ENCODE results near the gene ZKSCAN8.

Gene ZKSCAN8

GRCh38 chr6:28139860-28140543 is 1.7 kb upstream of the ZKSCAN8 start:
- no peak for DNase-seq (ENCODE audit: low read depth, low spot score)

- no peak for DNase-seq (ENCODE audit: low read depth, low spot score)
These were observed 1.1 kb upstream of the ZKSCAN8 start for GRCh38 chr6:28140616-28141015.

- peak; percentile 17 for DNase-seq (ENCODE audit: low read depth, low spot score)
These were observed 763 bp downstream of the ZKSCAN8 start for GRCh38 chr6:28142446-28142845.

GRCh38 chr6:28145231-28145630 is 3.5 kb downstream of the ZKSCAN8 start:
- DNase-seq (ENCODE audit: low read depth, low spot score): no peak

- no peak for DNase-seq (ENCODE audit: low read depth, low spot score)
These were observed 10.8 kb downstream of the ZKSCAN8 start for GRCh38 chr6:28152531-28152930.

GRCh38 chr6:28153546-28153945 is 11.9 kb downstream of the ZKSCAN8 start:
- no peak for DNase-seq (ENCODE audit: low read depth, low spot score)

- DNase-seq (ENCODE audit: low read depth, low spot score): no peak
These were observed 12.7 kb downstream of the ZKSCAN8 start for GRCh38 chr6:28154357-28154756.

GRCh38 chr6:28158318-28158717 is 16.6 kb downstream of the ZKSCAN8 start:
- DNase-seq (ENCODE audit: low read depth, low spot score): no peak

- DNase-seq (ENCODE audit: low read depth, low spot score): no peak
These were observed 17.4 kb downstream of the ZKSCAN8 start for GRCh38 chr6:28159029-28159607.

- DNase-seq (ENCODE audit: low read depth, low spot score): no peak
These were observed 18.6 kb downstream of the ZKSCAN8 start for GRCh38 chr6:28160233-28160632.

GRCh38 chr6:28161410-28162079 is 19.9 kb downstream of the ZKSCAN8 start:
- peak; percentile 82 for DNase-seq (ENCODE audit: low read depth, low spot score)

GRCh38 chr6:28165563-28165962 is 23.9 kb downstream of the ZKSCAN8 start:
- no peak for DNase-seq (ENCODE audit: low read depth, low spot score)

GRCh38 chr6:28167068-28167467 is 25.4 kb downstream of the ZKSCAN8 start:
- peak; percentile 70 for DNase-seq (ENCODE audit: low read depth, low spot score)

GRCh38 chr6:28167926-28168325 is 26.2 kb downstream of the ZKSCAN8 start:
- DNase-seq (ENCODE audit: low read depth, low spot score): no peak

GRCh38 chr6:28171271-28171670 is 29.6 kb downstream of the ZKSCAN8 start:
- no peak for DNase-seq (ENCODE audit: low read depth, low spot score)

GRCh38 chr6:28172006-28172405 is 30.3 kb downstream of the ZKSCAN8 start:
- no peak for DNase-seq (ENCODE audit: low read depth, low spot score)

- no peak for DNase-seq (ENCODE audit: low read depth, low spot score)
These were observed 34.7 kb downstream of the ZKSCAN8 start for GRCh38 chr6:28176373-28176772.

GRCh38 chr6:28182255-28182654 is 40.6 kb downstream of the ZKSCAN8 start:
- DNase-seq (ENCODE audit: low read depth, low spot score): no peak

GRCh38 chr6:28188111-28188979 is 46.7 kb downstream of the ZKSCAN8 start:
- no peak for DNase-seq (ENCODE audit: low read depth, low spot score)

- DNase-seq (ENCODE audit: low read depth, low spot score): no peak
These were observed 58.3 kb downstream of the ZKSCAN8 start for GRCh38 chr6:28200020-28200419.

- no peak for DNase-seq (ENCODE audit: low read depth, low spot score)
These were observed 61.5 kb downstream of the ZKSCAN8 start for GRCh38 chr6:28203201-28203600.

GRCh38 chr6:28205879-28206278 is 64.2 kb downstream of the ZKSCAN8 start:
- DNase-seq (ENCODE audit: low read depth, low spot score): no peak

Measured in astrocyte of the hippocampus (primary cell).